Measurements from ENCODE around the gene ITIH2. TPM values are rescaled to one million over a fixed set of nuclear protein-coding genes. Genes with fewer than 3 reads are reported as not detected.
"Not testable (repeated sequence)": the region's sequence is repeated elsewhere in the genome, so short reads cannot be mapped to it uniquely, and the experiment has no call there.

ITIH2 gene
- total and polyA plus RNA-seq, 8 donors, result 0.05 to 3.3 TPM; not detected in 6

- peaks cover 0 to 14% (median 8%) of the 10 kb centered on the region in 4 donors for H3K9me3 ChIP-seq
- H3K36me3 ChIP-seq, result no peaks in the 10 kb centered on the region
- intact Hi-C loops (cut with DNase I; ENCODE audit: low total_unique reads), result loop anchor here (5.0 kb wide), 1 partner anchor 164 kb away; no protein-coding TSS in a partner anchor
- H3K27ac ChIP-seq, result no peak overlapping the region
- H3K4me1 ChIP-seq, result no peaks in the 10 kb centered on the region
- no peak overlapping the region for H3K4me3 ChIP-seq
- TF ChIP-seq CTCF (IDR thresholded peaks at IDR 0.05), result no peak
- no peak for TF ChIP-seq POLR2A (IDR thresholded peaks at IDR 0.05)
- no peak for TF ChIP-seq EP300 (IDR thresholded peaks at IDR 0.05)
- no peak for TF ChIP-seq POLR2AphosphoS5 (IDR thresholded peaks at IDR 0.05)
- DNase-seq, result no peak
- H3K27me3 ChIP-seq, result peaks cover 0 to 14% (median 0%) of the 10 kb centered on the region in 3 donors
- WGBS, 5 donors, result 64 to 67% (median 65%) methylated on average over 13 of the region's 13 CpGs
Measured at GRCh38 chr10:7686351-7687171, 16.6 kb upstream of the ITIH2 start.

GRCh38 chr10:7687228-7687907 is 15.7 kb upstream of the ITIH2 start:
- H3K27me3 ChIP-seq, result peaks cover 0 to 14% (median 0%) of the 10 kb centered on the region in 3 donors
- peaks cover 0 to 21% (median 15%) of the 10 kb centered on the region in 4 donors for H3K9me3 ChIP-seq
- no peaks in the 10 kb centered on the region for H3K36me3 ChIP-seq
- H3K27ac ChIP-seq, result no peak overlapping the region
- H3K4me1 ChIP-seq, result no peaks in the 10 kb centered on the region
- 19 to 24% (median 21%) methylated on average over 20 of the region's 20 CpGs for WGBS, 5 donors
- intact Hi-C loops (cut with DNase I; ENCODE audit: low total_unique reads), result loop anchor here (5.0 kb wide), 1 partner anchor 165 kb away; no protein-coding TSS in a partner anchor
- peak; percentile 84 to 97 for DNase-seq
- TF ChIP-seq CTCF (IDR thresholded peaks at IDR 0.05), result peak in 5 of 7 experiments; percentile 75 to 95 (median 85)
- TF ChIP-seq POLR2A (IDR thresholded peaks at IDR 0.05), result no peak
- TF ChIP-seq POLR2AphosphoS5 (IDR thresholded peaks at IDR 0.05), result peak; percentile 44 to 79 (median 49)
- TF ChIP-seq EP300 (IDR thresholded peaks at IDR 0.05), result no peak
- H3K4me3 ChIP-seq, result no peak overlapping the region

GRCh38 chr10:7689591-7689990 is 13.5 kb upstream of the ITIH2 start:
- H3K4me3 ChIP-seq, result no peak overlapping the region
- peaks cover 0 to 7% (median 0%) of the 10 kb centered on the region in 3 donors for H3K27me3 ChIP-seq
- H3K9me3 ChIP-seq, result peaks cover 0 to 34% (median 24%) of the 10 kb centered on the region in 4 donors
- no peak for TF ChIP-seq POLR2AphosphoS5 (IDR thresholded peaks at IDR 0.05)
- TF ChIP-seq CTCF (IDR thresholded peaks at IDR 0.05), result no peak
- no peak for TF ChIP-seq EP300 (IDR thresholded peaks at IDR 0.05)
- no peak for TF ChIP-seq POLR2A (IDR thresholded peaks at IDR 0.05)
- H3K4me1 ChIP-seq, result no peaks in the 10 kb centered on the region
- no peak overlapping the region for H3K27ac ChIP-seq
- no peaks in the 10 kb centered on the region for H3K36me3 ChIP-seq
- DNase-seq, result no peak
- intact Hi-C loops (cut with DNase I; ENCODE audit: low total_unique reads), result loop anchor here (5.0 kb wide), 1 partner anchor 167 kb away; no protein-coding TSS in a partner anchor

GRCh38 chr10:7690885-7691597 is 12.1 kb upstream of the ITIH2 start:
- H3K4me1 ChIP-seq; DNase-seq; intact Hi-C loops (cut with DNase I; ENCODE audit: low total_unique reads); H3K27me3 ChIP-seq; H3K4me3 ChIP-seq; H3K36me3 ChIP-seq; H3K27ac ChIP-seq: not testable (repeated sequence)
- peaks cover 0 to 34% (median 24%) of the 10 kb centered on the region in 4 donors for H3K9me3 ChIP-seq
- 63 to 87% (median 76%) methylated on average over 3 of the region's 3 CpGs for WGBS, 5 donors

- H3K36me3 ChIP-seq; H3K27ac ChIP-seq; DNase-seq; intact Hi-C loops (cut with DNase I; ENCODE audit: low total_unique reads); H3K27me3 ChIP-seq; H3K4me3 ChIP-seq: not testable (repeated sequence)
- Histone ChIP-seq H3K4me1 (peaks cover 0 to 15% (median 4%) of the 10 kb centered on the region in 4 donors), H3K9me3 (peaks cover 0 to 34% (median 24%) of the 10 kb centered on the region in 4 donors)
Measured at GRCh38 chr10:7692368-7692767, 10.7 kb upstream of the ITIH2 start.

GRCh38 chr10:7693194-7693593 is 9.9 kb upstream of the ITIH2 start:
- DNase-seq; intact Hi-C loops (cut with DNase I; ENCODE audit: low total_unique reads); H3K27me3 ChIP-seq: not testable (repeated sequence)

More at GRCh38 chr10:7693194-7693593, 9.9 kb upstream of the ITIH2 start:
- H3K27ac ChIP-seq, H3K36me3 ChIP-seq, H3K4me3 ChIP-seq: not testable (repeated sequence)
- Histone ChIP-seq H3K9me3 (peaks cover 0 to 34% (median 24%) of the 10 kb centered on the region in 4 donors), H3K4me1 (peaks cover 0 to 19% (median 4%) of the 10 kb centered on the region in 4 donors)

All from stomach (tissue), 9 donors.